HG02678 (cell line): Measurements from ENCODE around the gene AHRR.

ENCODE experiments used
- ATAC-seq: cut with Tn5 transposase; IDR thresholded peaks from one replicate; pipeline ENCODE4 v1.9.1; 2021; ENCODE audit warnings: mild to moderate bottlenecking, moderate library complexity; ENCODE audit not compliant: unreplicated experiment

The AHRR gene

DNA sequence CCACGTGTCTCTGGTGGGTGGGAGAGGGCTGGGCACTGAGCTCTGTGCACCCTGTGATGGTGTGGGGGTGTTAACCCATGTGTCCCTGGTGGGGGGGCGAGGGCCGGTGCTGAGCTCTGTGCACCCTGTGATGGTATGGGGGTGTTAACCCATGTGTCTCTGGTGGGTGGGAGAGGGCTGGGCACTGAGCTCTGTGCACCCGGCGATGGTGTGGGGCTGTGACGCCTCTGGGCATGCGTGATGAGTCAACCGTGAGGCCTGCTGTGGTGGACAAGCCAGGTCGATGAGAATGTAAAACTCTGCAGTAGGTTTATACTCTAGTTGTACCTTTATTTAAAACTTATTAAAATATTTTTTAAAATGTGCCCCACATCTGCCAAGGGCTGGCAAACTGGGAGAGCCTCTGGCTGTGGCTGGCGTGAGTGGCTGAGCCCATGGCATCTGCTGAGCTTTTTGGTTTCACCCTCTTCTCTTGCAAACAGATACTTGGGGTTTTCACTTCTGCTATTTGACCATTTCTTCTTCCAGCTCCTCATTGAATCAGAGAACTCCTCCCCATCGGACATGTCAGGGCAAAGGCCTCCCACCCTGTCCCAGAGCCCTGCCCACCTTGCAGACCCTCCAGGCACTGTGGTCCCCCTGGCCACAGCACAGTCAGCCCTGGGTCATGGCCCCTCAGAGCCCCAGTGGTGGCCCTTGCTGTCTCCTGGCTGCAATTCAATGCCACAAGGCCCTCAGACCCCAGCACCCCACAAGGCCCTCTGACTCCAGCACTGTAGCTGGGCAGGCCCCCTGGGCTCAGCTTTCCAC is 103.0 kb downstream of the AHRR start:
- ATAC-seq, result peak; percentile 87

- no peak for ATAC-seq
Observed at GRCh38 chr5:425714-426113, 104.2 kb downstream of the AHRR start.

GRCh38 chr5:426392-426976 is 105.0 kb downstream of the AHRR start:
- ATAC-seq, result no peak

GRCh38 chr5:427415-428087 is 106.0 kb downstream of the AHRR start:
- no peak for ATAC-seq

GRCh38 chr5:428219-428618 is 106.7 kb downstream of the AHRR start:
- ATAC-seq, result no peak

DNA sequence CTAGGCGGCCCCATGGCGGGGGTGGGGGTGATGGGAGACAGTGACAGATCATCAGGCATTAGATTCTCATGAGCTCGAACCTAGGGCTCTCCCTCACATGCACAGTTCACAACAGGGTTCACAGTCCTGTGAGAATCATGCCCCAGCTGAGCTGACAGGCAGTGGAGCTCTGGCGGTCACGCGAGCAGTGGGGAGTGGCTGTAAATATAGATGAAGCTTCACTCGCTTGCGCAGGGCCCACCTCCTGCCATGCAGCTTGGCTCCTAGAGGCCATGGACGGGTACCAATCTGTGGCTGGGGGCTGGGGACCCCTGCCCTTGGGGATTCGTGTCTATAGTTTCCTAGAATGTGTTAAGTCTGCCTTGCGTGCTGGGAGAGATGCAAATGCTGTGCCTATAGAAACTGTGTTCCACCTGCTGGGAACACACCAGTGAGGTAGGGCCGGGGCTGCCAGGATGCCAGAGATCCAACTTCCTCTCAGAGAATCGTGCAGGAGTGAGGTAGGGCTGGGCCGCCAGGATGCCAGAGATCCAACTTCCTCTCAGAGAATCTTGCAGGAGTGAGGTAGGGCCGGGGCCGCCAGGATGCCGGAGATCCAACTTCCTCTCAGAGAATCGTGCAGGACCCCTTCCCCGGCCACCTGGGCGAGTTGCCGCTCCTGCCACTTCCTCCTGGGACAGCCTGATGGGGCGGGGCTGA is 107.4 kb downstream of the AHRR start:
- no peak for ATAC-seq

DNA sequence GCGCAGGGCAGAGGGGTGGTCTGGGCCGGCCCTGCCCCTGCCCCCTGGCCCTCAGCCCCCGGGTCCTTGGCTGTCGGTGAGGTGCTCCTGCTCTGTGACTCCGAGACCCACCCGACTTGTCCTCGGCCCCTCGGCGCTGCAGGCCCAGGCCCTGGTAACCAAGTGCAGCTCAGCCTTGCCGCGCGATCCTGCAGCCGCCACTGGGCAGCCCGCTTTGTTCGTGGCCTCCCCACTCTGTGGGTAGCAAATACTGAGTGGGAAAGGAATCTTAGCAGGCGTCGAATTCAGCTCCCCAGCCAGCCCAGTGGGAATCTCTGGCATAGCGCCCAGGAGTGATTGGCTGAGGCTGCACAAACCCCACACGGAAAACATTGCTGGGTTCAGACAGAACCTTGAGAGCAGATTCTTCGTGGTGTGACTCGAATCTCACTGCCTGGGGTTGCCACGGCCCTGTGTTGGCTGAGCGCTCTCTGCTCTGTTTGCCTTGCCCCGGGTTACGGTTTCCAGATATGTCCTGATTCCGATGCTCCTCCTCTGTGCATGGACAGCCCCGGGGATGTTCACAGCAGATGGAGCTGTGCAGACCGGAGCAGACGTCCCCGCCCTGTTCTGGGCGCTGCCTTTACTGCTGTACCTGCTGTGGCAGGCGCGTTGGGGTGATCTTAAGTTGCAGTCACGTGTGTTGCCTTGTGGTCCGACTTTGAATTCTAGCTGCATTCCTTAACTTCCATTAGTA is 108.1 kb downstream of the AHRR start:
- no peak for ATAC-seq

DNA sequence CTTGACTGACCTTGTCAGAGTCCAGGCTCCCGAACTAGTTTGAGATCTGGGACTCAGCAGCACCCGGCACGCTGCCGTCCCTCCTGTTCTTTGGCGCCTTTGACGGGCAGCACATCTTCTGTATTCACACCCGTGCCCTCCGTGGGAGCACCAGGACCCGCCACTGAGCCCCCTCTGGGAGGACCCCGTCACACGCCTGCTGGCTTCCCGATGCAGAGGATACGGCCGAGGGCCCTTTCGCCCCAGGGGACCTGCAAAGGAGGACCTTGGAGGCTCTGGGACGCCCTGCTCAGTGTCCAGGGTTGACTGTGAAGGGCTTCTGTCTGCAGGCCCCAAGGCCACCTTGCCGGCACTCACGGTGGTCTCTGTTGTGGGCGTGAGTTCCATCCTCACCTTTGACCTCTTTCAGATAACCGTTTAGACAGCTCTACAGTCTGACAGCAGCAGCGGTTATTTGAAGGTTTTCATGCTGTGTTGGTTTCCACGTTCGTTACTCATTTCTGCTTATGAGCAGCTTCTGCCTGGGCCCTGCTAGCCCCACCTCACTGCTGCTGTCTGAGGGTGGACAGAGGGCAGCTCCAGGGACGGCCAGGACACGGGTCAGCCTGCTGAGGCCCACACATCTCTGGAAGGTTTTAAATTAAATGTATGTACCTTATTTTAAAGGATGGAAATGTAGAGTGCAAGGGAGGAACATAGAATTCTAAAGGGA is 108.9 kb downstream of the AHRR start:
- peak; percentile 9 for ATAC-seq

- ATAC-seq, result peak; percentile 77
Observed at GRCh38 chr5:431001-431710, 109.6 kb downstream of the AHRR start.

GRCh38 chr5:431711-432050 is 110.2 kb downstream of the AHRR start:
- ATAC-seq, result no peak

GRCh38 chr5:432201-432927 is 110.8 kb downstream of the AHRR start:
- no peak for ATAC-seq

DNA sequence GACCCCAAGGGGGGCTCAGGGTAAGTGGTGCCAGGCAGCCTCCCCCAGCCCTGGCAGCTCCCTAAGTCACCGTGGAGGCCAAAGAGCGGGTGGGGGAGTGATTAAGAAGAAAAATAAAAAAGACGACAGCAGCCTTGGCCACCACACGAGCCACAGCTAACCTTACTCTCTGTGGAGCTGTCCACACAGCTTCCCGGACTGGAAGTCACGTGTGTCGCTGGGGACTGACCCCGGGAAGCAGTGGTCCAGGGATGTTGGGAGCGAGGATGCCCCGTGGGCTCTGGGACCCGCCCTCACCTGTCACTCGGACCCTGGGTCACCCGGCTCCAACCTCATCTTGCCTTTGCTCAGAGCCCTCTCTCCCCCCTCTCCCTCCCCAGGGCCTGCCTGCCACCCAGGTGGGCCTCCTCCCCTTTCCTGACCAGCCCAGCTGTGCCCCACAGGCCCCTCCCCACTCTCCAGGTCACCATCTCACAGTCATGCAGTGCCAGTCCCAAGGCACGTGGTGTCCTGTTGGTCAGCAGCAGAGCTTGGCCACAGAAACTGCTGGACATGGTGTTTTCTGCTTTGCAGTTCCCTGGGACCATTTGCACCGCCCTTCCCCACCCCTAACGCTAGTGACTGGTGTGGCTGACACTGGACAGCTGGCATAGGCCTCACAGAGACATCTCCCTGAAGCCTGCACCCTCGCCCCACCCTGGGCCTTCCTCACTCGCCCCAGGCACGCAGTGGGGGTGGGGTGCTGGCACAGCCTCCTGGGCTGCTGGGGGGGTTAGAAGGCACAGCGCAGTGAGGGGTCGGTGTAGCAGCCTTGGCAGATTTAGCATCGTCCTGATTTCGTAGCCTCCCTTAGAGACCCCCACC is 111.6 kb downstream of the AHRR start:
- no peak for ATAC-seq

GRCh38 chr5:433836-434235 is 112.3 kb downstream of the AHRR start:
- no peak for ATAC-seq

- no peak for ATAC-seq
Observed at GRCh38 chr5:434443-435146, 113.1 kb downstream of the AHRR start.

- ATAC-seq, result no peak
Observed at GRCh38 chr5:435156-435790, 113.8 kb downstream of the AHRR start.

- ATAC-seq, result no peak
Observed at GRCh38 chr5:435961-436640, 114.6 kb downstream of the AHRR start.

GRCh38 chr5:436641-436975 is 115.1 kb downstream of the AHRR start:
- no peak for ATAC-seq
